ENCODE measurements around the gene TUBGCP3. TPM values are rescaled to one million over a fixed set of nuclear protein-coding genes. Genes with fewer than 3 reads are reported as not detected.
"Not testable (repeated sequence)": the region's sequence is repeated elsewhere in the genome, so short reads cannot be mapped to it uniquely, and the experiment has no call there.

Gene TUBGCP3, protein sequence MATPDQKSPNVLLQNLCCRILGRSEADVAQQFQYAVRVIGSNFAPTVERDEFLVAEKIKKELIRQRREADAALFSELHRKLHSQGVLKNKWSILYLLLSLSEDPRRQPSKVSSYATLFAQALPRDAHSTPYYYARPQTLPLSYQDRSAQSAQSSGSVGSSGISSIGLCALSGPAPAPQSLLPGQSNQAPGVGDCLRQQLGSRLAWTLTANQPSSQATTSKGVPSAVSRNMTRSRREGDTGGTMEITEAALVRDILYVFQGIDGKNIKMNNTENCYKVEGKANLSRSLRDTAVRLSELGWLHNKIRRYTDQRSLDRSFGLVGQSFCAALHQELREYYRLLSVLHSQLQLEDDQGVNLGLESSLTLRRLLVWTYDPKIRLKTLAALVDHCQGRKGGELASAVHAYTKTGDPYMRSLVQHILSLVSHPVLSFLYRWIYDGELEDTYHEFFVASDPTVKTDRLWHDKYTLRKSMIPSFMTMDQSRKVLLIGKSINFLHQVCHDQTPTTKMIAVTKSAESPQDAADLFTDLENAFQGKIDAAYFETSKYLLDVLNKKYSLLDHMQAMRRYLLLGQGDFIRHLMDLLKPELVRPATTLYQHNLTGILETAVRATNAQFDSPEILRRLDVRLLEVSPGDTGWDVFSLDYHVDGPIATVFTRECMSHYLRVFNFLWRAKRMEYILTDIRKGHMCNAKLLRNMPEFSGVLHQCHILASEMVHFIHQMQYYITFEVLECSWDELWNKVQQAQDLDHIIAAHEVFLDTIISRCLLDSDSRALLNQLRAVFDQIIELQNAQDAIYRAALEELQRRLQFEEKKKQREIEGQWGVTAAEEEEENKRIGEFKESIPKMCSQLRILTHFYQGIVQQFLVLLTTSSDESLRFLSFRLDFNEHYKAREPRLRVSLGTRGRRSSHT
- 22.6 TPM for polyA plus RNA-seq (2013, experiment 1 of 2)
- 21.1 TPM for polyA plus RNA-seq (2013, experiment 2 of 2)

DNA sequence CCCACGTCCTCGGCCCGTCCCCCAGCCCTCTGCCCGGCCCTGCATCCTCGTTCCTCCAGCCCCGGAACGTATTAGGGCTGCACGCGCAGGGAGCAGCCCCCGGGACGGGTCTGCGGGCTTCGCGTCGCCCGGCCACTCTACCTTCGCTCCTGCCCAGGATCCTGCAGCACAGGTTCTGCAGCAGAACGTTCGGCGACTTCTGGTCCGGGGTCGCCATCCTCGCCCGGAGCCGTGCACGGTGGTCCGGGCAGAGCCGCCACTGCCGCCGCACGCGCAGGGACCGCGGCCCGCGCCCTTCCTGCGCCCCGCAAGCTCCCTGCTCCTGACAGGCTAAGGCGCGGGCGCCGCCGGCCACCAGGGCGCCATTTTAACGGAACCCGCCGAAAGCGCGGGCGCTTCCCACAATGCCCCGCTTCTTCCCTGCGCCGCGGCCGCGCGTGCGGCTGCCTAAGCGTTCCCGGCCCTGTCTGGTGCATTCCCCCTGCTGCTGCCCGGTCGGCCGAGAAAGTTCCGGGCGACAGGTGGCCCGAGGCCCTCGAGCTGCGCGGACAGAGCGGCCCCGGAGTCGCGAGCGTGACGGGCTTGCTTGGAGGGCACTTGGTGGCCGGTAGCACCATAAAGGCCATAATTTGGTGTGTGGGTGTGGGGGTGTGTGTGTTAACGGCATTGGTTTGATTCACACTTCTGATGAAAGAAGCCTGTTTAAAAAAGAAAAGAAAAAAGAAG lies at the start of gene TUBGCP3:
TUBGCP3 (minus strand) TSS at position 390 of the 726 bp plus-strand sequence; CDS start at position 217, 173 bp downstream.
- WGBS, 2 experiments (ENCODE audit: insufficient coverage in 2 of 2): 0 to 2% methylated on average over 50 to 75 of the region's 77 CpGs
- Histone ChIP-seq H3K4me3 (ENCODE audit: extremely low read depth, insufficient read depth, low read length, poor library complexity, severe bottlenecking) (peak within 1 kb of the TSS; percentile 63), H3K9me3 (ENCODE audit: control insufficient read depth, low read length) (no peaks in the 10 kb centered on the region), H3K27ac (ENCODE audit: low read depth, low read length, severe bottlenecking) (peak within 1 kb of the TSS; percentile 93), H3K36me3 (ENCODE audit: control insufficient read depth, insufficient read depth, low read length) (peaks cover 9% of the 10 kb centered on the region), H3K4me1 (ENCODE audit: control insufficient read depth, insufficient read depth, low read length, poor library complexity, severe bottlenecking) (peaks cover 2% of the 10 kb centered on the region)

- Histone ChIP-seq H3K4me1 (ENCODE audit: control insufficient read depth, insufficient read depth, low read length, poor library complexity, severe bottlenecking) (peaks cover 14% of the 10 kb centered on the region), H3K9me3 (ENCODE audit: control insufficient read depth, low read length) (no peaks in the 10 kb centered on the region), H3K36me3 (ENCODE audit: control insufficient read depth, insufficient read depth, low read length) (no peaks in the 10 kb centered on the region), H3K4me3 (ENCODE audit: extremely low read depth, insufficient read depth, low read length, poor library complexity, severe bottlenecking) (no peak overlapping the region), H3K27ac (ENCODE audit: low read depth, low read length, severe bottlenecking) (peak overlapping the region; percentile 88)
- 83 to 87% methylated on average over 23 to 25 of the region's 27 CpGs for WGBS, 2 experiments (ENCODE audit: insufficient coverage in 2 of 2)
Measured at GRCh38 chr13:112637017-112637801, 49.3 kb upstream of the TUBGCP3 start.

DNA sequence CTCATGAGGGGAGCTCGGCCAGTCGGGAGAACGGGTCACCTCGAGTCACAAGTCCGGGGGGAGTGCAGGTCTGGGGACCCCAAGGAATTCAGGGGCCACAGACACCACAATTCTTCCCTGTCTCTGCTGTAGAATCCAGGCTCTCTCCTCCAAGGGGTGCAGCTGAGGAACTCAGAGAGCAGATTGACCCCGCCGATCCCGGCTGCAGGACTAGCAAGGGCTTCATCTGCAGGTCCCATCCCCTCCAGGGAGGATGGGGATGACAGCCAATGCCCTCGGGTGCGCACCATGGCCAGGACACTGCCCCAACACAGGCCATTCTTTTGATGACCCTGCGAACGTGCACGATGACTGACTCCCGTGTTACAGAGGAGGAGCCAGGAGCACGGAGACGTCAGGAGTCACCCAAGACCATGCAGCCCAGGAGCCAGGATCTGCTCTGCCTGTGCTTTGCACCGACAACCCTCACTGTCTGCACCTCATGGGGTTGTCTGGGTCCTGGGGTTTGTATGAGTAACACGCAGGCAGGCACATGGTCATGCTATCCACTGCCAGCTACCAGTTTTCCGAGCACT lies 48.5 kb upstream of the TUBGCP3 start:
- Histone ChIP-seq H3K36me3 (ENCODE audit: control insufficient read depth, insufficient read depth, low read length) (no peaks in the 10 kb centered on the region), H3K4me3 (ENCODE audit: extremely low read depth, insufficient read depth, low read length, poor library complexity, severe bottlenecking) (no peak overlapping the region), H3K9me3 (ENCODE audit: control insufficient read depth, low read length) (no peaks in the 10 kb centered on the region), H3K4me1 (ENCODE audit: control insufficient read depth, insufficient read depth, low read length, poor library complexity, severe bottlenecking) (peaks cover 14% of the 10 kb centered on the region), H3K27ac (ENCODE audit: low read depth, low read length, severe bottlenecking) (no peak overlapping the region)
- WGBS, 2 experiments (ENCODE audit: insufficient coverage in 2 of 2): 91 to 95% methylated on average over 15 to 18 of the region's 19 CpGs

DNA sequence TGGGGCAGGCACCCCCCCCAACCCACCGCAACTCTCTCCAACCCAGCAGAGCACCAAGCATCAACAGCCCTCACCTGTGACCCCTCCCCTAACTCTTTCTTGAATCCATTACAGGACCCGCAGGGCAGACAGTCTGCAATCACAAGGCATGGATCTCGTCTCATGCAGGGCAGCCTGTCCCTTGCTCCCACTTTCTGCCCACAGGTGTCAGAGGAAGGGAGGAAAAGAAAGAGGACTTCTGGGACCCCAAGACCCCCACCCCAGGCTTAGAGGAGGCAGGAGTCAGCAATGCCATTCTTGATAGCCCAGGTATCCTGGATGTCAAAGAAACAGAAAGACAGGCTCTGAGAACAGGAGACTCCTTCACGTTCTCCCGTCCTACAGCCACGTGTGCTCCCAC lies 47.4 kb upstream of the TUBGCP3 start:
- Histone ChIP-seq H3K27ac (ENCODE audit: low read depth, low read length, severe bottlenecking) (no peak overlapping the region), H3K9me3 (ENCODE audit: control insufficient read depth, low read length) (no peaks in the 10 kb centered on the region), H3K36me3 (ENCODE audit: control insufficient read depth, insufficient read depth, low read length) (no peaks in the 10 kb centered on the region), H3K4me3 (ENCODE audit: extremely low read depth, insufficient read depth, low read length, poor library complexity, severe bottlenecking) (no peak overlapping the region), H3K4me1 (ENCODE audit: control insufficient read depth, insufficient read depth, low read length, poor library complexity, severe bottlenecking) (peaks cover 14% of the 10 kb centered on the region)
- WGBS, 2 experiments (ENCODE audit: insufficient coverage in 2 of 2): 59 to 81% methylated on average over 3 of the region's 6 CpGs

GRCh38 chr13:112634102-112634501 lies 46.1 kb upstream of the TUBGCP3 start:
- no peak overlapping the region for H3K27ac ChIP-seq (ENCODE audit: low read depth, low read length, severe bottlenecking)
- H3K36me3 ChIP-seq (ENCODE audit: control insufficient read depth, insufficient read depth, low read length): no peaks in the 10 kb centered on the region
- peaks cover 14% of the 10 kb centered on the region for H3K4me1 ChIP-seq (ENCODE audit: control insufficient read depth, insufficient read depth, low read length, poor library complexity, severe bottlenecking)
- H3K4me3 ChIP-seq (ENCODE audit: extremely low read depth, insufficient read depth, low read length, poor library complexity, severe bottlenecking): no peak overlapping the region
- no peaks in the 10 kb centered on the region for H3K9me3 ChIP-seq (ENCODE audit: control insufficient read depth, low read length)
- 82 to 98% methylated on average over 6 to 9 of the region's 11 CpGs for WGBS, 2 experiments (ENCODE audit: insufficient coverage in 2 of 2)

DNA sequence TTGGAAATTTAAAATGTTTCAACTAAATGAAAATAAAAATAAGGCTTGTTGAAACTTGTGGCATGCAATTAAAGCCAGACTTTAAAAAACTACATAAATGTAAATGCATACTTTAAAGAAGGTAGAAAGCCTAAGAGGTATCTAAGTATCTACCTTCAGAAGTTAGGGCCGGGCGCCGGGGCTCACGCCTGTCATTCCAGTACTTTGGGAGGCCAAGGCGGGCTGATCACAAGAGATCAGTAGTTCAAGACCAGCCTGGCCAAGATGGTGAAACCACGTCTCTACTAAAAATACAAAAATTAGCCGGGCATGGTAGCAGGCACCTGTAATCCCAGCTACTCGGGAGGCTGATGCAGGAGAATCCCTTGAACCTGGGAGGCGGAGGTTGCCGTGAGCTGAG lies 42.3 kb upstream of the TUBGCP3 start:
- not testable (repeated sequence) for H3K9me3 ChIP-seq (ENCODE audit: control insufficient read depth, low read length); H3K36me3 ChIP-seq (ENCODE audit: control insufficient read depth, insufficient read depth, low read length); H3K27ac ChIP-seq (ENCODE audit: low read depth, low read length, severe bottlenecking); H3K4me1 ChIP-seq (ENCODE audit: control insufficient read depth, insufficient read depth, low read length, poor library complexity, severe bottlenecking); H3K4me3 ChIP-seq (ENCODE audit: extremely low read depth, insufficient read depth, low read length, poor library complexity, severe bottlenecking)
- 96 to 98% methylated on average over 8 to 9 of the region's 10 CpGs for WGBS, 2 experiments (ENCODE audit: insufficient coverage in 2 of 2)

DNA sequence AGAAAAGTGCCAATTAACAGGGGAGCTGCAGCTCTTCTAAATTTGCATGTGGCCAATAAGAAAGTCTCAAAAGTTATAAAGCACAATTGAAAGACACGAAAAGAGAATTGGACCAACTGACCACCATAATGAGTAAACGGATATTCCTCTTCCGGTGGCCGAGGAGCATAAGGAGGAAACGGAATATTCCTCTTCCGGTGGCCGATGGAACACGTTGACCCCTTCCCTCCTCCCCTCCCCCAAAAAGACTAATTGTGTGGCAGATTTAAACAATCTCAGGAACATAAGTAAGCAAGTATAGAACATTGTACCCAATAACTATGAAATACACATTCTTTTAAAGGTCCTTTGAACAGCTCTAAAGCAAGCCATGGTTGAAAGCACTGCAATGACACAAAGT lies 41.2 kb upstream of the TUBGCP3 start:
- Histone ChIP-seq H3K4me3 (ENCODE audit: extremely low read depth, insufficient read depth, low read length, poor library complexity, severe bottlenecking) (no peak overlapping the region), H3K27ac (ENCODE audit: low read depth, low read length, severe bottlenecking) (no peak overlapping the region), H3K4me1 (ENCODE audit: control insufficient read depth, insufficient read depth, low read length, poor library complexity, severe bottlenecking) (no peaks in the 10 kb centered on the region), H3K36me3 (ENCODE audit: control insufficient read depth, insufficient read depth, low read length) (no peaks in the 10 kb centered on the region), H3K9me3 (ENCODE audit: control insufficient read depth, low read length) (no peaks in the 10 kb centered on the region)
- 100% methylated on average over 4 of the region's 8 CpGs for WGBS, 2 experiments (ENCODE audit: insufficient coverage in 2 of 2)

DNA sequence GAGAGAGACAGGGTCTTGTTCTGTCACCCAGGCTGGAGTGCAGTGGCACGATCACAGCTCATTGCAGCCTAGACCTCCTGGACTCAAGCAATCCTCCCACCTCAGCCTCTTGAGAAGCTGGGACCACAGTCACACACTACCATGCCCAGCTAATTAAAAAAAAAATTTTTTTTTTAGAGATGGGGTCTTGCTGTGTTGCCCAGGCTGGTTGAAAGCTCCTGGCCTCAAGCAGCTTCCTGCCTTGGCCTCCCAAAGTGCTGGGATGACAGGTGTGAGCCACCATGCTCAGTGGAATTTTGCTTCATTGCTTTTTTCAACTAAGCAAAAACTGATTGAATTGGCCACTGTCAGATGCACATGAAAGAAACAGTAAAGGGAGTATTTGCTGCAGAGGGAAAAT lies 39.7 kb upstream of the TUBGCP3 start:
- not testable (repeated sequence) for H3K36me3 ChIP-seq (ENCODE audit: control insufficient read depth, insufficient read depth, low read length); H3K4me3 ChIP-seq (ENCODE audit: extremely low read depth, insufficient read depth, low read length, poor library complexity, severe bottlenecking); H3K27ac ChIP-seq (ENCODE audit: low read depth, low read length, severe bottlenecking); H3K9me3 ChIP-seq (ENCODE audit: control insufficient read depth, low read length); H3K4me1 ChIP-seq (ENCODE audit: control insufficient read depth, insufficient read depth, low read length, poor library complexity, severe bottlenecking)
- no CpG with 5 or more reads among the region's 1 CpG for WGBS, 2 experiments (ENCODE audit: insufficient coverage in 2 of 2)

DNA sequence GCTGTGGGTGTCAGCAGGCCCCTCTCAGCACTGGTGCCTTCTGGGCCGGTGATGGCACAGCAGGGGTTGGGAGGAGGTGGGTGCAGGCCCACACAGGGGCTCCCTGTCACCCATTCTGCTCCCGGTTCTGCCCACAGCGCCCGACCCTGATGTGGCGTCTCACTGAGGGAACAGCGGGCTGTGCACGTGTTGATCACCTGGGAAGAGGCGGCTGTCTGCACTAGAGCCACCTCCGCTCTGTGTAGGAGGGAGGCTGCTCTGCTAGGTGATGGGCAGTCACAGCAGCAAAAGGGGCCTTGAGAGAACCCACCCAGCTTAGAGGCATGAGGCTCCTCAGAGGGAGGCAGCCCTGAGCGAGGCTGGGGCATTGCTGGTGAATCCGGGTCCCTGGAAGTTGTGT lies 39.2 kb upstream of the TUBGCP3 start:
- 95 to 100% methylated on average over 4 to 10 of the region's 11 CpGs for WGBS, 2 experiments (ENCODE audit: insufficient coverage in 2 of 2)
- Histone ChIP-seq H3K4me3 (ENCODE audit: extremely low read depth, insufficient read depth, low read length, poor library complexity, severe bottlenecking) (no peak overlapping the region), H3K4me1 (ENCODE audit: control insufficient read depth, insufficient read depth, low read length, poor library complexity, severe bottlenecking) (no peaks in the 10 kb centered on the region), H3K9me3 (ENCODE audit: control insufficient read depth, low read length) (no peaks in the 10 kb centered on the region), H3K27ac (ENCODE audit: low read depth, low read length, severe bottlenecking) (no peak overlapping the region), H3K36me3 (ENCODE audit: control insufficient read depth, insufficient read depth, low read length) (no peaks in the 10 kb centered on the region)
